ENCODE results near the gene BMS1. TPM values are rescaled to one million over a fixed set of nuclear protein-coding genes. Genes with fewer than 3 reads are reported as not detected.

BMS1 gene
- total RNA-seq, 1 experiment from 2014 or later: 44.2 TPM

GRCh38 chr10:42769673-42770072 lies 12.9 kb upstream of the BMS1 start:
- Mint-ChIP-seq H3K9me3 (peaks cover 9 to 46% of the 10 kb centered on the region in 2 experiments), H3K27me3 (ENCODE audit: low read depth) (peaks cover 22% of the 10 kb centered on the region), H3K36me3 (ENCODE audit: insufficient read depth in 1 of 3, low read depth in 3 of 3) (no peaks in the 10 kb centered on the region), H3K4me1 (no peaks in the 10 kb centered on the region), H3K4me3 (no peak overlapping the region), H3K27ac (no peak overlapping the region)
- H3T11ph ChIP-seq (ENCODE audit: low read length): no peak overlapping the region
- H4K91ac ChIP-seq (ENCODE audit: insufficient read length, low read depth, low read length): no peak overlapping the region
- H4K20me1 ChIP-seq (ENCODE audit: control insufficient read depth, insufficient read depth, insufficient read length): no peaks in the 10 kb centered on the region
- H2BK15ac ChIP-seq (ENCODE audit: low read depth, low read length): no peak overlapping the region
- H4K8ac ChIP-seq (replicated peaks; ENCODE audit: insufficient read length, low read depth, low read length): no peak overlapping the region
- H3K14ac ChIP-seq (ENCODE audit: insufficient read depth, low read length): no peak overlapping the region; the same call in 1 of the 2 replicates
- H3K56ac ChIP-seq (ENCODE audit: insufficient read length, low read depth, low read length): no peak overlapping the region
- H2AFZ ChIP-seq (ENCODE audit: low read length): no peak overlapping the region
- no peak overlapping the region for H2BK120ac ChIP-seq (ENCODE audit: low read depth, low read length, poor library complexity, severe bottlenecking)
- no peak overlapping the region for H2BK20ac ChIP-seq (ENCODE audit: low read depth, low read length, poor library complexity, severe bottlenecking)
- no peak overlapping the region for H3K23ac ChIP-seq (ENCODE audit: insufficient read length, low read depth, low read length)
- no peak overlapping the region for H2AK5ac ChIP-seq (ENCODE audit: insufficient read length, low read length)
- WGBS (ENCODE audit: extremely low coverage, insufficient read length, low lambda C conversion rate): no CpG with 5 or more reads among the region's 12 CpGs
- H2BK5ac ChIP-seq (ENCODE audit: insufficient read length, low read length): no peak overlapping the region
- H2BK12ac ChIP-seq (ENCODE audit: insufficient read length, low read depth, low read length): no peak overlapping the region
- H3K4me2 ChIP-seq (ENCODE audit: insufficient read depth, insufficient read length, low read length): no peak overlapping the region
- H3K79me1 ChIP-seq (ENCODE audit: insufficient read depth, low read depth, low read length, poor library complexity, severe bottlenecking): no peaks in the 10 kb centered on the region
- no peak for TF ChIP-seq CTCF (conservative IDR thresholded peaks at IDR 0.05)
- no peaks in the 10 kb centered on the region for H3K23me2 ChIP-seq (ENCODE audit: insufficient read length, low read depth, low read length, poor library complexity, severe bottlenecking)
- H4K5ac ChIP-seq (ENCODE audit: insufficient read length, low read depth, low read length): no peak overlapping the region
- H3K9ac ChIP-seq (ENCODE audit: extremely low read depth, insufficient read length, low read length): no peak overlapping the region
- no peaks in the 10 kb centered on the region for H3K79me2 ChIP-seq (ENCODE audit: insufficient read depth, low read length)
- H3K4me1 ChIP-seq (ENCODE audit: insufficient read depth, low read length): no peaks in the 10 kb centered on the region
- H3K27ac ChIP-seq (ENCODE audit: insufficient read length, low read depth, low read length): no peak overlapping the region
- no peak overlapping the region for H3K18ac ChIP-seq (ENCODE audit: insufficient read length, low read depth, low read length)
- peak; percentile 52 for DNase-seq
- no peak overlapping the region for H3K4ac ChIP-seq (ENCODE audit: low read depth, low read length)
- no peaks in the 10 kb centered on the region for H3K9me3 ChIP-seq (ENCODE audit: control insufficient read depth, low read depth, low read length)
- no peaks in the 10 kb centered on the region for H3K27me3 ChIP-seq (ENCODE audit: insufficient read depth, low read length)
